Adrenal gland (tissue), 12 donors: Measurements from ENCODE around the gene PKD2L1. TPM values are rescaled to one million over a fixed set of nuclear protein-coding genes. Genes with fewer than 3 reads are reported as not detected.
A peak's percentile ranks its signal among the peaks of the same experiment; 100 is the strongest.

Experiments
- DNase-seq, 7 donors: peaks; one replicate each; pipeline ENCODE4 v3.0.0-alpha.2; 2019 to 2020
- H3K27ac ChIP-seq, 5 donors: fragments of 200-600 bp; sonication (generic) in 4 of 5; 1 replicate in 3 of 5; 2 replicates in 2 of 5; pipeline versions ENCODE4 v1.5.1 to v1.8.0; 2016 to 2020; ENCODE audit warnings: mild to moderate bottlenecking in 1 of 5
- H3K27me3 ChIP-seq: fragments of 200-600 bp; 2 replicates; pipeline ENCODE4 v1.8.0; 2021
- H3K36me3 ChIP-seq, 2 donors: fragments of 200-600 bp; replicated peaks in 1 of 2; 1 replicate in 1 of 2; 2 replicates in 1 of 2; pipeline versions ENCODE4 v1.5.1 to v1.8.0; 2018 to 2022
- H3K4me1 ChIP-seq, 2 donors: fragments of 200-600 bp; replicated peaks in 1 of 2; 1 replicate in 1 of 2; 2 replicates in 1 of 2; pipeline versions ENCODE4 v1.5.1 to v1.8.0; 2018 to 2021
- H3K4me3 ChIP-seq, 4 donors: fragments of 200-600 bp; sonication (generic) in 3 of 4; one replicate each; pipeline ENCODE4 v1.5.1; 2016 to 2018
- H3K9me3 ChIP-seq, 3 donors: fragments of 200-600 bp; sonication (generic) in 1 of 3; replicated peaks in 1 of 3; 1 replicate in 2 of 3; 2 replicates in 1 of 3; pipeline versions ENCODE4 v1.5.1 to v1.8.0; 2016 to 2021
- POLR2A ChIP-seq, 2 donors: fragments of 450-650 bp; IDR thresholded peaks; one replicate each; pipeline ENCODE4 v1.6.1; 2017; ENCODE audit warnings: antibody characterized with exemption in 2 of 2, mild to moderate bottlenecking in 2 of 2, moderate library complexity in 1 of 2
- WGBS, 4 donors: extraction: QIAGEN DNeasy Blood & Tissue Kit in 2 of 4; methylation state at CpG; one replicate each; pipeline versions ENCODE4 v1.1.5 to v1.1.7; 2013 to 2017; 5-methylcytosine and 5-hydroxymethylcytosine counted together
- intact Hi-C, 2 donors: fragments of 100-400 bp; cut with DNase I; formaldehyde crosslinking; loops; one replicate each; pipeline versions ENCODE4 v1.14.1 to v1.15.0; 2022 to 2023
- polyA plus RNA-seq, 3 donors: library from polyadenylated mRNA; stranded (reverse); fragments of 200-250 nt in 2 of 3; fragments of 350-450 nt in 1 of 3; fragmentation: Illumina TruSeq in 1 of 3; extraction: RNeasy Lipid Tissue Mini Kit (QIAGEN cat#74804) in 1 of 3; gene quantifications; one replicate each; pipeline ENCODE4 v1.2.3, GENCODE V29; 2013 to 2014
- total RNA-seq, 9 donors: library from RNA; depleted of rRNA in 4 of 9; stranded (reverse); fragments of >200 nt in 4 of 9; fragments of 120-200 nt in 1 of 9; fragmentation: NEBNext Ultra II Directional in 1 of 9; extraction: Animal tissue kit (Norgen Biotek cat#: 25700) in 1 of 9; gene quantifications; one replicate each; pipeline versions ENCODE4 v1.1.0 to v1.2.4, GENCODE V29; 2013 to 2023
- TF ChIP-seq, protein P1 (sequence below), 6 experiments: fragments of 450-650 bp in 4 of 6; fragments of 200-600 bp in 2 of 6; sonication (generic) in 1 of 6; IDR thresholded peaks; 1 replicate in 5 of 6; 2 replicates in 1 of 6; pipeline versions ENCODE4 v1.5.1 to v1.8.0; 2016 to 2021; ENCODE audit warnings: antibody characterized with exemption in 6 of 6, mild to moderate bottlenecking in 2 of 6, moderate library complexity in 1 of 6
- donor health status: healthy with polysubstance abuse.
- donor health status: Bipolar disorder and iron deficiency.
- donor health status: DM: yes; HTN: yes; CAD: no.
- donor health status: DM: no; HTN: no; CAD: no.
- donor health status: DM: no; HTN: no; CAD: no.
- donor health status: DM: yes; HTN: yes; CAD: no.

PKD2L1 gene
- total and polyA plus RNA-seq, 12 donors, result 0.50 to 0.72 TPM; not detected in 10

DNA sequence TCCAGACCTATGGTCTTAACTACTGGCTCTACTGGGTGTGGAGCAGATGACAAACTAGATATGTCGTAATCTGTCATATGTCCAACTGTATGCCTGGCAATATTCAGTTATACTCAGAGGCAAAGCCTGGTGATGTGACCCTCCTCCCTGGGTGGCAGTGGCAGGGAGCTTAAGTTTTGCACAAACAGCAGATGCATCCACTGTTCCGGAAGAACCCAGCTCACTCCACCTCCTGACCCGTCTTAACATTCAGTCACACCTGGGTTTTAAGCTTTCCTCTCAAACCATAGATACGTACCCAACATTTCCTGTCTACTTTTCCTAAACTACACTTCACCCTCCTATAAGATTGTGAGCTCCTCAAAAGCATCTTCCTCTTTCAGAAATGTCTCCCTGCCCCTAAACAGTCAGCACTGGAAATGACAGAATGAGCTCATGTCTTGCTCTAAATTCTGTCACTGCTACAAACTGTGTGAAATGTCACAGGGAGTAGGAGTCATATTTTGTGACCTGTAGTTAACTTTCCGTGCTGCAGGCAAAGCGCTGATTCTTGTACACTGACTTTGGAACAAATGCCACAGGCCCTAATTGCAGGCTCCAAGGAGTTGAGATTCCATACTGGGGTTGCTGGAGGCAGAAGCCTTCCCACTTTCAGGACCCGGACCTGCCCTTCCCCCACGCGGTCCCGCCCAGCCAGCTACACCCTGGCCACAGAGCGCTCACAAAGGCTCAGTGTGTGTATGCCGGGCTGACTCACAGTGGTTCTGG, 40.9 kb upstream of the PKD2L1 start:
- no peaks in the 10 kb centered on the region for H3K9me3 ChIP-seq
- TF ChIP-seq POLR2A (IDR thresholded peaks at IDR 0.05), result peak in 1 of 2 donors; percentile 79
- TF ChIP-seq, protein P1, sequence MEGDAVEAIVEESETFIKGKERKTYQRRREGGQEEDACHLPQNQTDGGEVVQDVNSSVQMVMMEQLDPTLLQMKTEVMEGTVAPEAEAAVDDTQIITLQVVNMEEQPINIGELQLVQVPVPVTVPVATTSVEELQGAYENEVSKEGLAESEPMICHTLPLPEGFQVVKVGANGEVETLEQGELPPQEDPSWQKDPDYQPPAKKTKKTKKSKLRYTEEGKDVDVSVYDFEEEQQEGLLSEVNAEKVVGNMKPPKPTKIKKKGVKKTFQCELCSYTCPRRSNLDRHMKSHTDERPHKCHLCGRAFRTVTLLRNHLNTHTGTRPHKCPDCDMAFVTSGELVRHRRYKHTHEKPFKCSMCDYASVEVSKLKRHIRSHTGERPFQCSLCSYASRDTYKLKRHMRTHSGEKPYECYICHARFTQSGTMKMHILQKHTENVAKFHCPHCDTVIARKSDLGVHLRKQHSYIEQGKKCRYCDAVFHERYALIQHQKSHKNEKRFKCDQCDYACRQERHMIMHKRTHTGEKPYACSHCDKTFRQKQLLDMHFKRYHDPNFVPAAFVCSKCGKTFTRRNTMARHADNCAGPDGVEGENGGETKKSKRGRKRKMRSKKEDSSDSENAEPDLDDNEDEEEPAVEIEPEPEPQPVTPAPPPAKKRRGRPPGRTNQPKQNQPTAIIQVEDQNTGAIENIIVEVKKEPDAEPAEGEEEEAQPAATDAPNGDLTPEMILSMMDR (IDR thresholded peaks at IDR 0.05), result no peak
- 29 to 39% (median 36%) methylated on average over 6 to 12 of the region's 12 CpGs for WGBS, 4 donors
- peaks cover 36 to 46% of the 10 kb centered on the region in 2 donors for H3K4me1 ChIP-seq
- H3K27ac ChIP-seq, result peak overlapping the region; percentile 46 to 99 (median 84)
- peak overlapping the region in 1 of 4 donors; percentile 12 for H3K4me3 ChIP-seq
- DNase-seq, result peak; percentile 80 to 92 (median 88)
- H3K36me3 ChIP-seq, result no peaks in the 10 kb centered on the region
- no peaks in the 10 kb centered on the region for H3K27me3 ChIP-seq
- intact Hi-C loops, result no loop called here

DNA sequence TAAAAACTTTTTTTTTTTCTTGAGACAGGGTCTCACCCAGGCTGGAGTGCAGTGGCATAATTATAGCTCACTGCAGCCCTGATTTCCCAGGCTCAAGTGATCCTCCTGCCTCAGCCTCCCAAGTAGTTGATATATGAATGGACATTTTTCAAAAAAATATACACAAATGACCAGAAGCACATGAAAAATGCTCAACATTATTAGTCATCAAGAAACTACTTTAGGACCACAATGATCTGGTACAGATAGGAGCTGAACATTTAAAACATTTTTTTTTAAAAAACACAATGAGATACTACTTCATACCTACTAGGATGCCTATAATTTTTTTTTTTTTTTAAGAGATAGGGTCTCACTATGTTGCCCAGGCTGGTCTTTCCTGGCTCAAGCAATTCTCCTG, 38.7 kb upstream of the PKD2L1 start:
- no peak for DNase-seq
- no peak for TF ChIP-seq POLR2A (IDR thresholded peaks at IDR 0.05)
- TF ChIP-seq, protein P1 (IDR thresholded peaks at IDR 0.05), result no peak
- Histone ChIP-seq H3K4me1 (peaks cover 29 to 47% of the 10 kb centered on the region in 2 donors), H3K9me3 (no peaks in the 10 kb centered on the region), H3K36me3 (no peaks in the 10 kb centered on the region), H3K27ac (no peak overlapping the region), H3K4me3 (no peak overlapping the region), H3K27me3 (no peaks in the 10 kb centered on the region)
- intact Hi-C loops, result no loop called here

DNA sequence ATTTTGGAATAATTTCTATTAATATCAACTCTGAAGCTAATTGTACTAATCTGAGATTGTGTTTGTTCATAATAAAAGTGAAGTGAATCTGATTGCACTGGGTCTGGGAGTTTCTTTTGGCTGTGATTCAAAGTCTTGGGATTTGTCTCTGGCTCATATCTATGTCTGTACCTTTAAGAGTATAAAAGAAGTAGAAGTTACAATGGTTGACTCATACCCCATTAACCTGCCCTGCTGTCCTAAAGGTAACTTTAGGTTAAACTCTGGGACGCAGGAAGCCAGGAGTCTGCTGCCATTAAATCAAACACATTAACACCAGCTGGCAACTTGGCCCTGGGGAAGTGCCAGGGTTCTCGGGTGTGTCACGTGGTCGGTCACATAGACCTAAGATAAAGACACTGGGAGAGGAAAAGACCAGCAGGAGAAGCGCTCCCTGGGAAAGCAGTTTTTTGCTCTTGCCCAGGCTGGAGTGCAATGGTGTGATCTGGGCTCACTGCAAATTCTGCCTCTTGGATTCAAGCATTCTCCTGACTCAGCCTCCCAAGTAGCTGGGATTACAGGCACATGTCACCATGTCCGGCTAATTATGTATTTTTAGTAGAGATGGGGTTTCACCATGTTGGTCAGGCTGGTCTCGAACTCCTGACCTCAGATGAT, 34.8 kb upstream of the PKD2L1 start:
- H3K9me3 ChIP-seq, result no peaks in the 10 kb centered on the region
- WGBS, 4 donors, result 14 to 24% (median 22%) methylated on average over 7 of the region's 7 CpGs
- no peaks in the 10 kb centered on the region for H3K27me3 ChIP-seq
- peaks cover 28 to 45% of the 10 kb centered on the region in 2 donors for H3K4me1 ChIP-seq
- TF ChIP-seq, protein P1 (IDR thresholded peaks at IDR 0.05), result no peak
- TF ChIP-seq POLR2A (IDR thresholded peaks at IDR 0.05), result peak in 1 of 2 donors; percentile 69
- H3K36me3 ChIP-seq, result peaks cover 0 to 12% of the 10 kb centered on the region in 2 donors
- intact Hi-C loops, result no loop called here
- no peak overlapping the region for H3K4me3 ChIP-seq
- DNase-seq, result peak; percentile 85 to 97 (median 96)
- peak overlapping the region in 4 of 5 donors; percentile 44 to 85 (median 78) for H3K27ac ChIP-seq

DNA sequence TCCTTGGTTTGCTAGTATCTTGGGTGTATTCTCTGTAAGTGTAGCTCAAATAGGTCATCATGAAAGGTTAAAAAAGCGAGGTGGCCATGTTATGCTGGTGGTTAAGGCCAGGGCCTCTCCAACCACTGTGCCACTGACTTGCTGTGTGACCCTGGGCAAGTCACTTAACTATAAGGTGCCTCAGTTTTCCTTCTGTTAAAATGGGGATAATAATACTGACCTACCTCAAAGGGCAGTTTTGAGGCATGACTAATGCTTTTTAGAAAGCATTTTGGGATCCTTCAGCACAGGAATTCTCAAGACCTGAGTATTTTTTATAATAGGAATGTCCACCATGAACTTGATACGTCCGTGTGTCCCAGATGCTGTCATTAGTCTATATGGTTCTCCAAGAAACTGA, 34.1 kb upstream of the PKD2L1 start:
- Histone ChIP-seq H3K4me3 (no peak overlapping the region), H3K27ac (peak overlapping the region in 4 of 5 donors; percentile 44 to 85 (median 78)), H3K27me3 (no peaks in the 10 kb centered on the region), H3K4me1 (peaks cover 35 to 52% of the 10 kb centered on the region in 2 donors), H3K36me3 (peaks cover 0 to 12% of the 10 kb centered on the region in 2 donors), H3K9me3 (no peaks in the 10 kb centered on the region)
- WGBS, 4 donors, result 80 to 98% (median 84%) methylated on average over 3 of the region's 3 CpGs
- intact Hi-C loops, result no loop called here
- no peak for DNase-seq
- TF ChIP-seq POLR2A (IDR thresholded peaks at IDR 0.05), result no peak
- TF ChIP-seq, protein P1 (IDR thresholded peaks at IDR 0.05), result no peak
